Cardiac muscle cell (in vitro differentiated cells and primary cell): ENCODE measurements around the gene TGFBRAP1. TPM values are rescaled to one million over a fixed set of nuclear protein-coding genes. Genes with fewer than 3 reads are reported as not detected.

ENCODE experiments used
- DNase-seq, 2 donors: peaks; one replicate each; pipeline versions ENCODE4 v3.0.0 to v3.0.0-alpha.2; 2010 to 2017; ENCODE audit warnings: low read depth in 1 of 2, low spot score in 1 of 2
- H3K27ac ChIP-seq: fragments of 200-600 bp; sonication (generic); 2 replicates; pipeline ENCODE4 v1.5.1; 2016
- H3K27me3 ChIP-seq: fragments of 200-600 bp; sonication (generic); 2 replicates; pipeline ENCODE4 v1.6.0; 2016; ENCODE audit warnings: control low read depth
- H3K36me3 ChIP-seq: fragments of 200-600 bp; sonication (generic); 2 replicates; pipeline ENCODE4 v1.5.1; 2016; ENCODE audit warnings: control low read depth
- H3K4me1 ChIP-seq: fragments of 200-600 bp; sonication (generic); 2 replicates; pipeline ENCODE4 v1.8.1; 2017; ENCODE audit warnings: low read depth, mild to moderate bottlenecking, mixed run types
- H3K4me3 ChIP-seq: fragments of 200-600 bp; sonication (generic); 2 replicates; pipeline ENCODE4 v1.5.1; 2016; ENCODE audit warnings: mild to moderate bottlenecking
- H3K9me3 ChIP-seq: fragments of 200-600 bp; sonication (generic); 2 replicates; pipeline ENCODE4 v1.5.1; 2017; ENCODE audit warnings: low read depth, mild to moderate bottlenecking, control low read depth
- CTCF ChIP-seq: IDR thresholded peaks from 2 replicates; pipeline ENCODE4 v1.5.1; 2012; ENCODE audit warnings: low read depth, mild to moderate bottlenecking, low read length
- polyA plus RNA-seq: library from polyadenylated mRNA; unstranded; fragments of >200 nt; fragmentation: Nextera tagmentation; extraction: Ambion mirVana; gene quantifications from 2 replicates; pipeline ENCODE4 v1.2.1, GENCODE V29; 2016
- total RNA-seq: library from RNA; depleted of rRNA; stranded (reverse); fragments of >200 nt; gene quantifications from 2 replicates; pipeline ENCODE4 v1.2.3, GENCODE V29; 2016

The TGFBRAP1 gene
- total and polyA plus RNA-seq, 2 experiments from 2014 or later: 11.5 to 18.9 TPM

- no peak for DNase-seq
- H3K27me3 ChIP-seq: no peaks in the 10 kb centered on the region
- H3K27ac ChIP-seq: no peak overlapping the region
- no peaks in the 10 kb centered on the region for H3K36me3 ChIP-seq
- H3K4me3 ChIP-seq: no peak overlapping the region
- H3K4me1 ChIP-seq: no peaks in the 10 kb centered on the region
- TF ChIP-seq CTCF: no peak
- no peaks in the 10 kb centered on the region for H3K9me3 ChIP-seq
Observed at GRCh38 chr2:105321875-105322646, 7.5 kb downstream of the TGFBRAP1 start.

- Histone ChIP-seq H3K27ac (no peak overlapping the region), H3K9me3 (no peaks in the 10 kb centered on the region), H3K36me3 (no peaks in the 10 kb centered on the region), H3K4me1 (no peaks in the 10 kb centered on the region), H3K27me3 (no peaks in the 10 kb centered on the region), H3K4me3 (no peak overlapping the region)
- TF ChIP-seq CTCF: no peak
- no peak for DNase-seq
Observed at GRCh38 chr2:105320651-105321215, 8.8 kb downstream of the TGFBRAP1 start.

GRCh38 chr2:105317937-105318336 lies 11.6 kb downstream of the TGFBRAP1 start:
- DNase-seq: no peak
- Histone ChIP-seq H3K9me3 (no peaks in the 10 kb centered on the region), H3K4me1 (no peaks in the 10 kb centered on the region), H3K36me3 (no peaks in the 10 kb centered on the region), H3K4me3 (no peak overlapping the region), H3K27me3 (no peaks in the 10 kb centered on the region), H3K27ac (no peak overlapping the region)
- TF ChIP-seq CTCF: no peak

- H3K36me3 ChIP-seq: no peaks in the 10 kb centered on the region
- H3K27me3 ChIP-seq: no peaks in the 10 kb centered on the region
- no peaks in the 10 kb centered on the region for H3K4me1 ChIP-seq
Observed at GRCh38 chr2:105315314-105315713, 14.2 kb downstream of the TGFBRAP1 start.

GRCh38 chr2:105313877-105314276 lies 15.7 kb downstream of the TGFBRAP1 start:
- peaks cover 5% of the 10 kb centered on the region for H3K4me1 ChIP-seq
- DNase-seq: no peak
- H3K4me3 ChIP-seq: no peak overlapping the region
- no peaks in the 10 kb centered on the region for H3K36me3 ChIP-seq
- H3K27me3 ChIP-seq: no peaks in the 10 kb centered on the region
- no peak for TF ChIP-seq CTCF
- H3K27ac ChIP-seq: no peak overlapping the region
- H3K9me3 ChIP-seq: no peaks in the 10 kb centered on the region

More at GRCh38 chr2:105315314-105315713, 14.2 kb downstream of the TGFBRAP1 start:
- TF ChIP-seq CTCF: no peak
- Histone ChIP-seq H3K27ac (no peak overlapping the region), H3K4me3 (no peak overlapping the region), H3K9me3 (no peaks in the 10 kb centered on the region)
- DNase-seq: no peak
